GM19238 (cell line): ENCODE measurements around the gene MRPL37.

Source experiments
- DNase-seq: peaks from one replicate; pipeline ENCODE4 v3.0.0; 2011; ENCODE audit warnings: low spot score; ENCODE audit not compliant: insufficient read length

Gene MRPL37

DNA sequence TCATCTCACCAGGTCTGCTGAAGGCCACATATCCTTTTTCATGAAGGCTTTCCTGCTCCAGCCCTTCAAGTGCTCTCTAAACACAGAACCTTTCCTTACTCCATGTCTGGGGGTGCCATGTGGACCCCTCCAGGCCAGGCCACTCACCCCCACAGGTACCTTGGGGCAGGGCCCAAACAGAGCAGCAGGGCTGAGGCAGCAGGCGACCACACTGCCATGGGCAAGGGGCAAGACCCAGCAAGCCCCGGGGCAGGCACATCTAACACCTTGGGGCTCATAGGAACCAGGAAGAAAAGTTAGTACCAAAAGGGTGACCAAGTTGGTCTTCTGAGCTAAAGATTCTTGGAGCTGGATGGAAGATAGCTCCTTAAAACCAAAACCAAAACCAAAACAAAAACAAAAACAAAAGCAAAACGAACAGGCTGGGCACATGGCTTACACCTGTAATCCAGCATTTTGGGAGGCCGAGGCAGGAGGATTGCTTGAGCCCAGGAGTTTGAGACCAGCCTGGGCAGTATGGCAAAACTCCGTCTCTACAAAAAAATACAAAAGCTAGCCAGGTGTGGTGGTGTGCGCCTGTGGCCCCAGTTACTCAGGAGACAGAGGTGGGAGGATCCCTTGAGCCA is 63.7 kb downstream of the MRPL37 start:
- no peak for DNase-seq

DNA sequence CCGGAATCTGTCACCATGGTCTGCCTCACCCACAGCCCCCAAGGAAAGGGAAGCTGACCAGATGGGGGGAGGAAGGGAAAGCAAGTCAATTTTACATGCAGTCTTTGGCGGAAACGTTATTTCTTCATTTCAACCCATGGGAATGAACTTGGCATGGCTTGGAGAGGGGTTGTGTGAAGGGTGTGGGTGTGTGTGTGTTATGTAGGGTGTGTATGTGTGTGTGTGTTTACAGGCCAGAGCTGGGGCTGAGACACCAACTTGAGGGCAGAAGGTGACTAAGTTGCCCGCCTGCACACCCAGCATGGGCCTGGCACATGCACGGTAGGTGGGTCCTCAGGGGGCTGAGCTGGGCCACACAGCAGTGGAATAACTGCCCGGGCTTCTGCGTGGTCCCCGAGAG is 65.2 kb downstream of the MRPL37 start:
- no peak for DNase-seq

DNA sequence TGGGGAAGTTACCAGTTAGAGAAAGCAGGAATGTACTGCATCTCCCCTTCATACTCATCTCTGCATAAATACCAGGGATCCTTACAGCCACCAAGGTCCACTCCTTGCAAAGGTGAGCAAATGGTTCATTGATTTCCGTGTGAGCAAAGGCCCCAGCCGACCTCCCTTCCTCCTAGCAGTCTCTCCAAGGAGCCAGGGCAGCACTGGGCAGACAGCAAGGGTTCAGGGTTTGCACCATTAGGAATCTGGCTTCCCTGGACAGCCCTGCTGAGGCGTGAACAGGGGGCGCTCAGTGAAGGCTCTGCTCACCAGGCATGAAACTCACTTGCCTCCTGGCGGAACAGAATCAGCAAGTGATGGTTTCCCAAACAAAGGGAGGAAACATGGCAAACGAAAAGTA is 65.7 kb downstream of the MRPL37 start:
- no peak for DNase-seq

DNA sequence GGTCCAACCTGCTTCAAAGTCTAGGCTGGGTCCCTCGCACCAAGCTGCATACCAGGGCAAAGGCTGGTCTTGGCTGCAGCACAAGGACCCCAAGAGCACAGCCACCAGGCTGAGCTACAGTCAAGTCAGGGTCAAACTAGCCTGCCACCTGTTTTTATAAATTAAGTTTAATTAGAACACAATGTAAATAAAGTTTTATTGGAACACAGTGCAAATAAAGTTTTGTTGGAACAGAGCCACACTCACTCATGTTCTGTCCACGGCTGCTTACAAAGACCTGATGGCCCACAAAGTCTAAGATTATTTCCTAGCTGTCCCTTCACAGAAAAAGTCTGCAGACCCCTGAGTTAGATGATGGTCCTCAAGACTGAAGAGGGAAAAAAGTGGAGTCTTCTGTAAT is 66.2 kb downstream of the MRPL37 start:
- no peak for DNase-seq

DNA sequence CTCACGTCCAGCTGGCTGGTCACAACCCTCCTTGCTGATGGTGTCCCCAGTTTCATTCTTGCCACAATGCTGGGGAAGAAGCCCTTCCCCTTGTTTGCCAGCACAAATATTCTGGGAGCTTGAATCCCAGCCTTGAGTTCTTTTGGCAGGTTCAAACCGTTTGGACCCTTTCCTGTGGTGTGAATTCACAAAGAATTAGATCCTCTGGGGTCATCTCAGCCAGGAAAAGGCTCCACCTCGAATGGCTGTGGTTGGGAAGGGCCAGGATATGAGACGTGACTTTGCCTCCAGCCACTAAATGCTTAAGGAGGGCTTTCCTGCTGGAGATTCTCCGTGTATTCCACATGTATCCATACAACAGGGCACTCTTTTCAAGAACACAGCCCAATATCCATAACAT is 66.9 kb downstream of the MRPL37 start:
- no peak for DNase-seq
